Thyroid gland (tissue), 4 donors: ENCODE data around the gene TSPAN11.

Source experiments
- POLR2A ChIP-seq, 2 donors: fragments of 450-650 bp; IDR thresholded peaks; one replicate each; pipeline ENCODE4 v1.6.1; 2017; ENCODE audit warnings: antibody characterized with exemption in 2 of 2, mild to moderate bottlenecking in 2 of 2, moderate library complexity in 1 of 2
- TF ChIP-seq, protein P1 (sequence below), 6 experiments: fragments of 200-600 bp in 3 of 6; fragments of 450-650 bp in 3 of 6; sonication (generic) in 3 of 6; IDR thresholded peaks; one replicate each; pipeline ENCODE4 v1.5.1; 2016 to 2019; ENCODE audit warnings: antibody characterized with exemption in 6 of 6, mild to moderate bottlenecking in 2 of 6, inconsistent platforms in 1 of 6, moderate library complexity in 1 of 6

GRCh38 chr12:31009976-31010375, 83.4 kb downstream of the TSPAN11 start:
- TF ChIP-seq, protein P1, sequence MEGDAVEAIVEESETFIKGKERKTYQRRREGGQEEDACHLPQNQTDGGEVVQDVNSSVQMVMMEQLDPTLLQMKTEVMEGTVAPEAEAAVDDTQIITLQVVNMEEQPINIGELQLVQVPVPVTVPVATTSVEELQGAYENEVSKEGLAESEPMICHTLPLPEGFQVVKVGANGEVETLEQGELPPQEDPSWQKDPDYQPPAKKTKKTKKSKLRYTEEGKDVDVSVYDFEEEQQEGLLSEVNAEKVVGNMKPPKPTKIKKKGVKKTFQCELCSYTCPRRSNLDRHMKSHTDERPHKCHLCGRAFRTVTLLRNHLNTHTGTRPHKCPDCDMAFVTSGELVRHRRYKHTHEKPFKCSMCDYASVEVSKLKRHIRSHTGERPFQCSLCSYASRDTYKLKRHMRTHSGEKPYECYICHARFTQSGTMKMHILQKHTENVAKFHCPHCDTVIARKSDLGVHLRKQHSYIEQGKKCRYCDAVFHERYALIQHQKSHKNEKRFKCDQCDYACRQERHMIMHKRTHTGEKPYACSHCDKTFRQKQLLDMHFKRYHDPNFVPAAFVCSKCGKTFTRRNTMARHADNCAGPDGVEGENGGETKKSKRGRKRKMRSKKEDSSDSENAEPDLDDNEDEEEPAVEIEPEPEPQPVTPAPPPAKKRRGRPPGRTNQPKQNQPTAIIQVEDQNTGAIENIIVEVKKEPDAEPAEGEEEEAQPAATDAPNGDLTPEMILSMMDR (IDR thresholded peaks at IDR 0.05), result no peak
- TF ChIP-seq POLR2A (IDR thresholded peaks at IDR 0.05), result no peak
